SK-N-SH (cell line): ENCODE measurements around the gene IQSEC3.

Experiments used
- CTCF ChIP-seq: fragments of 200-600 bp; sonication (generic); IDR thresholded peaks from 2 replicates; pipeline ENCODE4 v1.6.1; 2017; ENCODE audit warnings: antibody characterized with exemption, mild to moderate bottlenecking, moderate library complexity
- EZH2phosphoT487 ChIP-seq: fragments of 200-600 bp; sonication (generic); IDR thresholded peaks from 2 replicates; pipeline ENCODE4 v1.6.1; 2017; ENCODE audit warnings: low read depth, mixed run types, mild to moderate bottlenecking, antibody characterized with exemption, moderate library complexity, borderline replicate concordance
- JUND ChIP-seq: IDR thresholded peaks from 2 replicates; pipeline ENCODE4 v1.4.0; 2012
- MAX ChIP-seq: IDR thresholded peaks from 2 replicates; pipeline ENCODE4 v1.4.0; 2012; ENCODE audit warnings: low read depth
- NFIC ChIP-seq: IDR thresholded peaks from 2 replicates; pipeline ENCODE4 v1.4.0; 2012; ENCODE audit warnings: borderline replicate concordance
- POLR2AphosphoS5 ChIP-seq: IDR thresholded peaks from 2 replicates; pipeline ENCODE4 v1.6.1; 2012; ENCODE audit warnings: low read depth, low read length
- RXRA ChIP-seq: IDR thresholded peaks from 2 replicates; pipeline ENCODE4 v1.4.0; 2012; ENCODE audit warnings: low read depth, mild to moderate bottlenecking, borderline replicate concordance
- TAF1 ChIP-seq: IDR thresholded peaks from 2 replicates; pipeline ENCODE4 v1.6.1; 2012; ENCODE audit warnings: low read depth, mild to moderate bottlenecking, low read length, moderate library complexity, borderline replicate concordance
- TCF12 ChIP-seq: IDR thresholded peaks from 2 replicates; pipeline ENCODE4 v1.4.0; 2012
- USF1 ChIP-seq: IDR thresholded peaks from 2 replicates; pipeline ENCODE4 v1.4.0; 2012; ENCODE audit warnings: low read depth, borderline replicate concordance
- USF2 ChIP-seq: fragments of 150-350 bp; IDR thresholded peaks from 2 replicates; pipeline ENCODE4 v1.6.1; 2017; ENCODE audit warnings: antibody characterized with exemption, low read length, low read depth, borderline replicate concordance
- YY1 ChIP-seq: IDR thresholded peaks from 2 replicates; pipeline ENCODE4 v1.4.0; 2012; ENCODE audit warnings: low read depth, mild to moderate bottlenecking

- no peak for TF ChIP-seq RXRA
- TF ChIP-seq CTCF = no peak
- no peak for TF ChIP-seq USF1
- no peak for TF ChIP-seq MAX
- TF ChIP-seq EZH2phosphoT487 = no peak
- no peak for TF ChIP-seq USF2
- no peak for TF ChIP-seq TCF12
- TF ChIP-seq YY1 = no peak
- TF ChIP-seq JUND = no peak
- no peak for TF ChIP-seq TAF1
- no peak for TF ChIP-seq POLR2AphosphoS5
- no peak for TF ChIP-seq NFIC
These were observed 87.5 kb downstream of the IQSEC3 start for GRCh38 chr12:154058-154457.
